Measurements from ENCODE around the gene PRR36.
A peak's percentile ranks its signal among the peaks of the same experiment; 100 is the strongest.

The PRR36 gene

GRCh38 chr19:7909471-7910067, 35.4 kb upstream of the PRR36 start:
- no peak overlapping the region for H3K4me3 Mint-ChIP-seq
- no peak for DNase-seq
- H3K9me3 Mint-ChIP-seq = no peaks in the 10 kb centered on the region

GRCh38 chr19:7908742-7909461, 34.7 kb upstream of the PRR36 start:
- no peak for TF ChIP-seq CTCF (IDR thresholded peaks at IDR 0.05)
- DNase-seq = no peak
- Mint-ChIP-seq H3K4me3 (no peak overlapping the region), H3K9me3 (no peaks in the 10 kb centered on the region), H3K27ac (no peak overlapping the region), H3K27me3 (ENCODE audit: low read depth, poor library complexity) (peaks cover 8% of the 10 kb centered on the region), H3K36me3 (ENCODE audit: low read depth) (peaks cover 20% of the 10 kb centered on the region), H3K4me1 (peaks cover 23% of the 10 kb centered on the region)

More at GRCh38 chr19:7909471-7910067, 35.4 kb upstream of the PRR36 start:
- Mint-ChIP-seq H3K27me3 (ENCODE audit: low read depth, poor library complexity) (peaks cover 15% of the 10 kb centered on the region), H3K36me3 (ENCODE audit: low read depth) (peaks cover 20% of the 10 kb centered on the region), H3K4me1 (peaks cover 21% of the 10 kb centered on the region), H3K27ac (no peak overlapping the region)
- TF ChIP-seq CTCF (IDR thresholded peaks at IDR 0.05) = no peak

GRCh38 chr19:7908078-7908699, 34.0 kb upstream of the PRR36 start:
- H3K9me3 Mint-ChIP-seq = no peaks in the 10 kb centered on the region
- H3K27ac Mint-ChIP-seq = no peak overlapping the region
- peaks cover 7% of the 10 kb centered on the region for H3K27me3 Mint-ChIP-seq (ENCODE audit: low read depth, poor library complexity)
- DNase-seq = no peak
- peaks cover 20% of the 10 kb centered on the region for H3K36me3 Mint-ChIP-seq (ENCODE audit: low read depth)
- H3K4me3 Mint-ChIP-seq = no peak overlapping the region
- peaks cover 24% of the 10 kb centered on the region for H3K4me1 Mint-ChIP-seq
- no peak for TF ChIP-seq CTCF (IDR thresholded peaks at IDR 0.05)

GRCh38 chr19:7907544-7907943, 33.4 kb upstream of the PRR36 start:
- H3K27ac Mint-ChIP-seq = peak overlapping the region; percentile 66

GRCh38 chr19:7907122-7907521, 32.9 kb upstream of the PRR36 start:
- H3K27me3 Mint-ChIP-seq (ENCODE audit: low read depth, poor library complexity) = peaks cover 13% of the 10 kb centered on the region
- no peaks in the 10 kb centered on the region for H3K9me3 Mint-ChIP-seq
- no peak for TF ChIP-seq CTCF (IDR thresholded peaks at IDR 0.05)
- H3K4me3 Mint-ChIP-seq = no peak overlapping the region
- DNase-seq = no peak
- peak overlapping the region; percentile 66 for H3K27ac Mint-ChIP-seq
- peaks cover 12% of the 10 kb centered on the region for H3K36me3 Mint-ChIP-seq (ENCODE audit: low read depth)
- H3K4me1 Mint-ChIP-seq = peaks cover 29% of the 10 kb centered on the region

More at GRCh38 chr19:7907544-7907943, 33.4 kb upstream of the PRR36 start:
- Mint-ChIP-seq H3K9me3 (no peaks in the 10 kb centered on the region), H3K27me3 (ENCODE audit: low read depth, poor library complexity) (peaks cover 10% of the 10 kb centered on the region), H3K36me3 (ENCODE audit: low read depth) (peaks cover 13% of the 10 kb centered on the region), H3K4me3 (no peak overlapping the region), H3K4me1 (peaks cover 26% of the 10 kb centered on the region)
- no peak for TF ChIP-seq CTCF (IDR thresholded peaks at IDR 0.05)
- DNase-seq = no peak

All from nephron progenitor cell (in vitro differentiated cells).